LNCaP clone FGC (cell line): ENCODE results near the gene TMED1.
A peak's percentile ranks its signal among the peaks of the same experiment; 100 is the strongest.

Source experiments
- DNase-seq: peaks from one replicate; pipeline ENCODE4 v3.0.0-alpha.2; 2011; ENCODE audit warnings: low read depth
- H3K4me3 ChIP-seq: 2 replicates; pipeline ENCODE4 v1.5.1; 2011; ENCODE audit warnings: mild to moderate bottlenecking, low read depth, low read length, control low read depth
- CTCF ChIP-seq: IDR thresholded peaks from 2 replicates; pipeline ENCODE4 v1.5.1; 2012; ENCODE audit warnings: mild to moderate bottlenecking; ENCODE audit not compliant: control insufficient read depth, insufficient read depth; ENCODE audit errors: extremely low read depth

The TMED1 gene

DNA sequence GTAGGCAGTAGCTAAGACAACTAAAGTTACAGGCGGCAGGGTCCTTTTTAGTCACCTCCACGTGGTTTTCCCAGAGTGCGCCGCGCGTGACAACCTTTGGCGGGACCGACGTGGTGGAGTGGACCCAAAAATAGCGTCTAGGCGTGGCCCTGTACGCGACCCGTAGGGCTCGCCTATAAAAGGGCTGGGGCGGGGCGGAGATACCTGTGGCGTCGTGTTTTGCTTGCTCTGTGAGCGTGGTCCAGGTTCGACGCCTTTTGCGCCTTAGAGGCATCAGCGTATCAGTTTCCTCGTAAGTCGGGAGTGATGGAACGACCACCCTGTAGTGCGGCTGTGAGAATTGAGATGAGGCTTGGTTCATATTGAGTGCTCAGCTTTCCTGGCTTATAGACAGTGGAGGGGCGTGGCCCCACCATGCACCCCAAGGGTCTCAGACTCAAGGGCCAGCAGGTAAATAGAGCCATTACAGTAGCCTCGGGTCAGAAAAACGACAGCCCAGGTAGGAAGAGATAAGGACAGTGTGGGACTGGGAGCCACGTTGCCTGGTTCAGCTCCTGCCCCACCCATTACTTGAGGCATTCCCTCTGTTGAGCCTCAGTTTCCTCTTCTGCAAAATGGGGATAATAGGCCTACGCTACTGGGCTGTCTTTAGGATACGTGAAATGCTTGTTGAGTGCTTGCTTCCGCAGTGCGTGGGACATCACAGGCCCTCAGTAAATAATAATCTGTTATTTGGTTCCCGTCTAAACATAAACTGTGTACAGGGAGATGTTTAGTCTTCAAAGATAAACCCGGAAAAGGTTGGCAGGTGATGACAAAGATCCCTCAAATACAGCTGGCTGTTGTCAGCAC lies 693 bp upstream of the TMED1 start:
- H3K4me3 ChIP-seq: peak overlapping the region; percentile 86
- peak; percentile 85 for DNase-seq
- no peak for TF ChIP-seq CTCF

DNA sequence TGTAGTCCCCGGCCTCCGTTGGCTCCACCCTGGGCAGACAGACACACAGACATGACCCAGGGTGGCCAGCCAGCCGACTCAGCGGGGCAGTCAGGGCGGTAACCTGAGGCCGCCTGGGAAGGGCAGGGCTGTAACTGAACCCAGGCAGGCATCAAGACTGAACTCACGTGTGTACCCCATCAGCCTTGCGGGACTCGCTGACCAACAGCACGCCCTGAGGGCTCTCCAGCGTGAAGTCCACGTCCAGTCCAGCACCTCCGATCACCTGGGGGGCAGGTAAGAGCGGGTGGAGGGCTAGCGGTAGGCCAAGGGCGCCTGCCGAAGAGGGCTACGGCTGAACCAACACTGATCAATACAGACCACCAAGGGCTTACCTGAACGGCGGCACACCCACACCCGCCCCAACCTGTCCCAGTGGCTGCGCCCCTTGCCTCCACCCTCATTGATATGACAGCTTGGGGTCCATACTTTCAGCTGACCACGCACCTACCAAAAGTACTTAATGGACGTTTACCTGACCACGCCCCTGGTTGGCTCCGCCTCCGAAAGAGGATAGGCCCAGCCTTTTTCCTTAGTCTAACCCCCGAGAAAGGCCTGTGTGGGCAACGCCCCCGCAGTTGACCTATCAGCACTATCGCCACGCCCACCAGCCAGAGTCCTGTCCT lies 791 bp downstream of the TMED1 start:
- TF ChIP-seq CTCF: no peak
- DNase-seq: peak; percentile 99
- peak overlapping the region; percentile 86 for H3K4me3 ChIP-seq

DNA sequence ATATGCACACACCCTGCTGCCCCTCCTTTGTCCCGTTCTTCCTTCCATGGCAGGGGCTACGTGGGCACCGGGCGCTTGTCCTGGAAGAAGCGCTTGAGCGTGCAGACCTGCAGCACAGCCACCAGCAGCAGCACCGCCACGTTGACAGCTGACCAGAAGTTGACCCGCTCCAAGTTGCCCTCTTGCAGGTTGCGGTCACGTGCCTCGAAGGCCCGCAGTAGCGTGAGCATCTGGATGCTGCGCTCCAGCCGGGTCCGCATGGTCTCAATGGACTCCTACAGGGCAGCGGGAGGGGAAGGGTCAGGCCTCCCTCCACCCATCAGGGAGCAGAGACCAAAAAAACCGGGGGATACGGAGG lies 3.1 kb downstream of the TMED1 start:
- TF ChIP-seq CTCF: no peak
- DNase-seq: no peak
- no peak overlapping the region for H3K4me3 ChIP-seq

GRCh38 chr19:10831987-10832938 lies 3.7 kb downstream of the TMED1 start:
- no peak overlapping the region for H3K4me3 ChIP-seq
- DNase-seq: no peak
- TF ChIP-seq CTCF: no peak

GRCh38 chr19:10830931-10831779 lies 4.9 kb downstream of the TMED1 start:
- H3K4me3 ChIP-seq: no peak overlapping the region
- DNase-seq: no peak
- no peak for TF ChIP-seq CTCF

GRCh38 chr19:10830370-10830769 lies 5.6 kb downstream of the TMED1 start:
- no peak for DNase-seq
- TF ChIP-seq CTCF: no peak
- no peak overlapping the region for H3K4me3 ChIP-seq
